ENCODE data around the gene LMO1. TPM values are rescaled to one million over a fixed set of nuclear protein-coding genes. Genes with fewer than 3 reads are reported as not detected.

LMO1 gene
- total RNA-seq, 2 experiments from 2014 or later, result not detected

- no peak overlapping the region for H3K27ac ChIP-seq (ENCODE audit: low read depth, low read length, poor library complexity, severe bottlenecking)
- POLR2A ChIA-PET, result interaction anchor here (0.5 to 1.0 kb wide), 4 partner anchors 13 to 1101 kb away, joined by 4 to 5 read pairs (median 4); no protein-coding TSS in a partner anchor
- no peaks in the 10 kb centered on the region for H3K4me1 ChIP-seq (ENCODE audit: insufficient read depth, low read length, poor library complexity, severe bottlenecking)
- H4K20me1 ChIP-seq (ENCODE audit: insufficient read depth, low read length), result no peaks in the 10 kb centered on the region
- no peak overlapping the region for H3K4me3 ChIP-seq (ENCODE audit: low read depth, low read length, poor library complexity, severe bottlenecking)
- H3K4me2 ChIP-seq (ENCODE audit: low read length), result no peak overlapping the region
- H3K9me3 ChIP-seq (ENCODE audit: low read length), result no peaks in the 10 kb centered on the region
- no TSS peak for BruUV-seq (replicated peaks)
- no peaks in the 10 kb centered on the region for H3K79me2 ChIP-seq (ENCODE audit: insufficient read depth, low read depth, low read length)
- intact Hi-C loops (cut with micrococcal nuclease; ENCODE audit: unreplicated experiment), result no loop called here
- DNase-seq (ENCODE audit: low spot score), result no peak
- H3K9me2 ChIP-seq (ENCODE audit: insufficient read depth, low read length), result no peaks in the 10 kb centered on the region
- H3K36me3 ChIP-seq (ENCODE audit: insufficient read depth, low read length), result no peaks in the 10 kb centered on the region
- CTCF ChIA-PET (ENCODE audit: unreplicated experiment), result no interaction called here
- TF ChIP-seq EZH2phosphoT487 (IDR thresholded peaks at IDR 0.05; ENCODE audit: borderline replicate concordance, low read depth, low read length), result no peak
- no peak for TF ChIP-seq CTCF (conservative IDR thresholded peaks at IDR 0.05; ENCODE audit: low read length)
- no peak overlapping the region for H2AFZ ChIP-seq (ENCODE audit: low read length)
These were observed 22.1 kb downstream of the LMO1 start for GRCh38 chr11:8241373-8242117.

- no peak for TF ChIP-seq CTCF (conservative IDR thresholded peaks at IDR 0.05; ENCODE audit: low read length)
- no peak for TF ChIP-seq EZH2phosphoT487 (IDR thresholded peaks at IDR 0.05; ENCODE audit: borderline replicate concordance, low read depth, low read length)
- no peak overlapping the region for H3K27ac ChIP-seq (ENCODE audit: low read depth, low read length, poor library complexity, severe bottlenecking)
- BruUV-seq (replicated peaks), result no TSS peak
- ChIA-PET POLR2A (no interaction called here), CTCF (ENCODE audit: unreplicated experiment) (no interaction called here)
- no peaks in the 10 kb centered on the region for H3K4me1 ChIP-seq (ENCODE audit: insufficient read depth, low read length, poor library complexity, severe bottlenecking)
- H3K79me2 ChIP-seq (ENCODE audit: insufficient read depth, low read depth, low read length), result no peaks in the 10 kb centered on the region
- H3K9me2 ChIP-seq (ENCODE audit: insufficient read depth, low read length), result no peaks in the 10 kb centered on the region
- H4K20me1 ChIP-seq (ENCODE audit: insufficient read depth, low read length), result no peaks in the 10 kb centered on the region
- no peak overlapping the region for H3K4me2 ChIP-seq (ENCODE audit: low read length)
- no peaks in the 10 kb centered on the region for H3K36me3 ChIP-seq (ENCODE audit: insufficient read depth, low read length)
- H3K9me3 ChIP-seq (ENCODE audit: low read length), result no peaks in the 10 kb centered on the region
- no peak for DNase-seq (ENCODE audit: low spot score)
- H2AFZ ChIP-seq (ENCODE audit: low read length), result no peak overlapping the region
- intact Hi-C loops (cut with micrococcal nuclease; ENCODE audit: unreplicated experiment), result no loop called here
- H3K4me3 ChIP-seq (ENCODE audit: low read depth, low read length, poor library complexity, severe bottlenecking), result no peak overlapping the region
These were observed 24.0 kb downstream of the LMO1 start for GRCh38 chr11:8239536-8240228.

DNA sequence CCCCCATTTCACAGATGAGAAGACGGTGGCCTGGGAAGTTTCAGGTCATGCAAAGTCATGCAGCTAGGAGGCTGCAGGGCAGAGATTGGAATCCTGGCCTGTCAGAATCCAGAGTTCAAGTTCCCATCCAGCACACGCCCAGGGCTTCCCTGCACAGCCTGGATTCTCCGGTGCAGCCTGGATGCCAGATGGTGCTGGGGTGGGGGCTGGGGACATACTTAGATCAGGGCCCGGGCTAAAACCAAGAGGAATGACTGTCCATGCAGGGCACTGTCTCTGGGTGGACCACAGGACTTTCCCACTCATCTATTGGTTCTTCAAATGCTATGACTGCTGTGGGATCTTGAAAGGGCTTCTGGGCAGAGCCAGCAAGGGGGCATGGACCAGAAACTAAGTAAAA is 24.6 kb downstream of the LMO1 start:
- DNase-seq (ENCODE audit: low spot score), result no peak
- TF ChIP-seq EZH2phosphoT487 (IDR thresholded peaks at IDR 0.05; ENCODE audit: borderline replicate concordance, low read depth, low read length) (no peak), CTCF (conservative IDR thresholded peaks at IDR 0.05; ENCODE audit: low read length) (no peak)
- no peaks in the 10 kb centered on the region for H4K20me1 ChIP-seq (ENCODE audit: insufficient read depth, low read length)
- H2AFZ ChIP-seq (ENCODE audit: low read length), result no peak overlapping the region
- no peaks in the 10 kb centered on the region for H3K9me2 ChIP-seq (ENCODE audit: insufficient read depth, low read length)
- H3K79me2 ChIP-seq (ENCODE audit: insufficient read depth, low read depth, low read length), result no peaks in the 10 kb centered on the region
- ChIA-PET POLR2A (interaction anchor here (0.5 kb wide), 1 partner anchor 37 kb away, joined by 3 read pairs; no protein-coding TSS in a partner anchor), CTCF (ENCODE audit: unreplicated experiment) (no interaction called here)
- H3K9me3 ChIP-seq (ENCODE audit: low read length), result no peaks in the 10 kb centered on the region
- H3K4me2 ChIP-seq (ENCODE audit: low read length), result no peak overlapping the region
- no TSS peak for BruUV-seq (replicated peaks)
- no peak overlapping the region for H3K4me3 ChIP-seq (ENCODE audit: low read depth, low read length, poor library complexity, severe bottlenecking)
- no peak overlapping the region for H3K27ac ChIP-seq (ENCODE audit: low read depth, low read length, poor library complexity, severe bottlenecking)
- intact Hi-C loops (cut with micrococcal nuclease; ENCODE audit: unreplicated experiment), result no loop called here
- H3K36me3 ChIP-seq (ENCODE audit: insufficient read depth, low read length), result no peaks in the 10 kb centered on the region
- H3K4me1 ChIP-seq (ENCODE audit: insufficient read depth, low read length, poor library complexity, severe bottlenecking), result no peaks in the 10 kb centered on the region

All from OCI-LY7 (cell line).